C4-2B (cell line): ENCODE measurements around the gene SCUBE3.

Experiments
- CTCF ChIP-seq: fragments of 450-650 bp; conservative IDR thresholded peaks from 2 replicates; pipeline ENCODE4 v1.5.1; 2017; ENCODE audit warnings: mild to moderate bottlenecking
- ZFX ChIP-seq: fragments of 450-650 bp; IDR thresholded peaks from 2 replicates; pipeline ENCODE4 v1.6.1; 2017

GRCh38 chr6:35202066-35202546, 11.7 kb upstream of the SCUBE3 start:
- TF ChIP-seq CTCF: no peak
- TF ChIP-seq ZFX: no peak
